ENCODE data around the gene GNB4.

GNB4 gene

GRCh38 chr3:179432451-179432850, 18.8 kb downstream of the GNB4 start:
- FAIRE-seq: no peak

DNA sequence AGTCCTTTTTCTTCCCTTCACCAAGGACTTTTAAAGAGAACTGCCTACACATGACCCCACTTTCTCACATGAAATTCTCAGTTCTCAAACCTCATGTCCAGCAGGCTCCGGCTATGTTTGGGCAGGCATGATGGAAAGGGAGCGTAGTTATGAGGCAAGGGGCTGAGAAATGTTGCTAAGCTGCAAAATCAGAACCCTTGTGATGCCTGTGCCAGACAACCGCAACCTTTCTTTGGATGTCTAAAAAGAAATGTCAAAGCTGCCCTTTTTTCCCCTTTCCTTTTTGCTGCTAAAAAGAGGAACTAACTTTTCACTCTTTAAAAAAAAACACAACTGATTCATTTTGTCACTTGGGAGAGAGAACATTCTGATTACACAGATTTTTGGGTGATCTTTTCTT, 19.2 kb downstream of the GNB4 start:
- no peak for FAIRE-seq

GRCh38 chr3:179430277-179430870, 20.9 kb downstream of the GNB4 start:
- FAIRE-seq: no peak

GRCh38 chr3:179428876-179429548, 22.3 kb downstream of the GNB4 start:
- no peak for FAIRE-seq

GRCh38 chr3:179425075-179425474, 26.2 kb downstream of the GNB4 start:
- no peak for FAIRE-seq

DNA sequence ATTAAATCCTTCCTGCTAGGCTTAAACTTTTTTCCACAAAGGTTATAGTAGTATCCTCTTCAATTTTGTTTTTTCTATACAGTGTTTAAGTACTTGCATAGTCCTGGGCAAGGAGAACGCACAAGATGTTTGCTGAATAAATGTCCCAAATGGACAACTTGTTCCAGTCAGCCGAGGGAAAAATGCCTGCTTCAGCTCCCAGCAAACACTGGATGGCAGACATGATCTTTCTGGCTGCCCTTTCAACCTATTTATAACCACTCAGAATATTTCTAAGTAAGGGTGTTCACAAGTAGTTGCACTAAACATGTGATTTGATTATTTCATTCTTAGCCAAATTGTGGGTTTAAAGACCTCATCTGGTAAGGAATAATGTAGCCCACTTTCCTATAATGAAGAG, 29.8 kb downstream of the GNB4 start:
- no peak for FAIRE-seq

- no peak for FAIRE-seq
Measured at GRCh38 chr3:179418610-179419009, 32.7 kb downstream of the GNB4 start.

DNA sequence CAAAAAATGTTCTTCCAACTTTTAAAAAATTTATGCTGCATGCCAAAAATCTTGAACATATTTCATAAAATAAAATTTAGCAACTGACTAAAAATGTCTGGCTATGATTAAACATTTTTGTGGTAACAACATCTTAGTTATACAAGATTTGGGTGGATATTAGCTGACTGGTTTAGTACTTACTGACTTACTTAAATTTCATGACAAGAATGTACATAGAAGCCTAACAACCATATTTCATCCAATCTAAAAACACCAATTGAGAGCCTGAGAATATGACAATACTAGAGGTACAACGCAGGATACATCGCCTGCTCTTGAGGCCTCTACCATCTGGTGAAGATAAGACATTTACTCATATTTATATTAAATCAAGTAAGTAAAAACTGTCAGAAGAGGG, 34.6 kb downstream of the GNB4 start:
- FAIRE-seq: no peak

DNA sequence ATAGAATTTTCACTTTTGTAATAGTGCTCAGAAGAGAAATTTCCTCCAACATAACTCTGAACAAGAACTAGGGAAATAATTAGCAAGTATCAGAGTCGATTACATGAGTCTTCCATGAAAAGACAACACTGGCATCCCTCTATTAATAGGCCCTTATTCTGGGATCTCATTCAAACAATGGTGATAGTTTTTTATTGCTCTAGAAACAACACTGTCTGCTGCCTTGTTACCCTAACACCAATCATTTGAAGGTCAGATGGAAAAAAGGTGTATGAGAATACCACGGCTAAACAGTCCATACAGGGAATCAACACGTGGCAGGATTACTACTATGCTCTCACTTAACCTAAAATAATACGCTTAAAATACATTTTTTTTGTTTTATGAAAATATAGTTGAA, 35.9 kb downstream of the GNB4 start:
- FAIRE-seq: no peak

DNA sequence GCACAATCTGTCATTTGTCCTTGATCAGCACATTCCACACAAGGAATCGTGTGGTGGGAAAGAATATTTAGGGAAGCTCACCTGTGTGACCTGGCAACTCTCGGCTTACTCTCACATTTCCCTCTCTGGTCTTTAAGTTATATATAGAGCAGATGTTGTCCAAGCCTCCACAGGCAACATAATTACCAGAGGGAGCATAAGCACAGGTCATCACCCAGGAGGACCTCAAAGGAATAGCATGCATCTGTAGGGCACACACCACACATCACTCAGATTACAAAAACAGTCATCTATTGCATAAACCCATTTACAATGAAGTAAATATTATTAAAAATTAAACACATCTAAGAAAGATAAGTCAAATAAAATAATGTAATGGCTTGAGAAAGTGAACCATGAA, 36.5 kb downstream of the GNB4 start:
- no peak for FAIRE-seq

DNA sequence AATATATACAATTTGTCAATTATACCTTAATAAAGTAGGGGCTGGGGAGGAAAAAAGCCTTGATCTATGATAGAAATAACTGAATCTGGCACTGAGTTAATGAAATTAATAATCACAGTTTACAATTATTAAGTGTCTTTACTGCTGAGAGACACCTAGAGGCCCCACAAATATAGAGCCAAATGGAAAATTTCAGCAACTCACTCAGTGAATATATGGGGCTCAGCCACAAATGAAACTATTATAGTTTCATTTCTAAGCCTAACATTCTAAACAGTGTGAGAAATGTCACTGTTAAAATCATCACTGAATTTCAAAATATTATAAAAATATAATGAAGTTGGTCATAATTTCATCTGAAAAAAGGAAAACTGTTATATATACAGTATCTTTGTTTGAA, 40.3 kb downstream of the GNB4 start:
- FAIRE-seq: no peak

DNA sequence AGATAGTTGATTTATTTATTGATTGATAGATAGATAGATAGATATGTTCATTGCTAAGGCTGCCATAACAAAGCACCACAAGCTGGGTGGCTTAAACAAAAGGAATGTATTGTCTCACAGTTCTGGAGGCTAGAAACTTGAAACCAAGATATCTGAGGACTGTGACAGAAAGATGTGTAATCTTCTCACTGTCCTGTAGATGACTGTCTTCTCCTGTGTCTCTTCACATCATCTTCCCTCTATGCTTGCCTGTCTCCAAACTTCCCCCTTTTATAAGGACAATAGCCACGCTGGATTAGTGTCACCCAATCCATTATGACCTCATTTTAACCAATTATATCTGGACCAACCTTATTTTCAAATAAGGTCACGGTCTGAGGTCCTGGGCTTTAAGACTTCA, 40.9 kb downstream of the GNB4 start:
- FAIRE-seq: no peak

DNA sequence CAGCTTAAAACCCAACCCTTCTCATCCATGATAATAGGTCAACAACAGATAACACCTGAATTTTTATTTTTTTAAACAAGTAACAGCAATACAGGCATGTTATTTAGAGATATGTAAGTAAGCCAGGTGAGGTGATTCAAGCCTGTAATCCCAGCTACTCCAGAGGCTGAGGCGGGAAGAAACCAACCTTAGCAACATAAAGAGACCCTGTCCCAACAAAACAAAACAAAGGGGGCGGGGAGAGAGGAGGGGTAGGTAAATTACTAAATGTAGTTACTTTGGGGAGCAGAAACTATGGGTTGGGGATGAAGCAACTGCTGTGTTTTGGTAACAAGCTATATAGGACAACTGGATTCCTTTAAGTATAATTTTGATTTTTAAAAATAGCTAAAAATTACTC, 47.0 kb downstream of the GNB4 start:
- FAIRE-seq: no peak

DNA sequence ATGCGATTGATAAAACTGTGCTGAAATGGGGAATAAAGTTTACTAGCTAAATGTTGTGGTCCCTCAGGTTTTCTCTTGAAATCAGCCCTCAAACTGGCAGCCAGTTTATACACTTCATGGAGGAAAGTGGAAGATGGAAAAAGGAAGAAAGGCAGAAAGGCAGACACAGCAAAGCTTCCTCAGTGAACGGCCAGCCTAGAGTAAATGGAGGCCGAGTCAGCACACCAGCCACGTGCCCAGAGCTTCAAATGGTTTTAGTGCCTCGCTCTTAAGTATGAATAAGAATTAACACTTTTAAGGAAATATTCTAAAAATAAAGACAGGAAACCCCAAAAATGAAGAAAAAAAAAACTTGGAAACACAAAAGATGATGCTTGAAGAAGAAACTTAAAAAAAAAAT, 48.3 kb downstream of the GNB4 start:
- no peak for FAIRE-seq

GRCh38 chr3:179401561-179401960, 49.7 kb downstream of the GNB4 start:
- no peak for FAIRE-seq

GRCh38 chr3:179398574-179399231, 52.6 kb downstream of the GNB4 start:
- no peak for FAIRE-seq

- FAIRE-seq: no peak
Measured at GRCh38 chr3:179391906-179392305, 59.4 kb downstream of the GNB4 start.

- FAIRE-seq: no peak
Measured at GRCh38 chr3:179376474-179376873, 74.8 kb downstream of the GNB4 start.

DNA sequence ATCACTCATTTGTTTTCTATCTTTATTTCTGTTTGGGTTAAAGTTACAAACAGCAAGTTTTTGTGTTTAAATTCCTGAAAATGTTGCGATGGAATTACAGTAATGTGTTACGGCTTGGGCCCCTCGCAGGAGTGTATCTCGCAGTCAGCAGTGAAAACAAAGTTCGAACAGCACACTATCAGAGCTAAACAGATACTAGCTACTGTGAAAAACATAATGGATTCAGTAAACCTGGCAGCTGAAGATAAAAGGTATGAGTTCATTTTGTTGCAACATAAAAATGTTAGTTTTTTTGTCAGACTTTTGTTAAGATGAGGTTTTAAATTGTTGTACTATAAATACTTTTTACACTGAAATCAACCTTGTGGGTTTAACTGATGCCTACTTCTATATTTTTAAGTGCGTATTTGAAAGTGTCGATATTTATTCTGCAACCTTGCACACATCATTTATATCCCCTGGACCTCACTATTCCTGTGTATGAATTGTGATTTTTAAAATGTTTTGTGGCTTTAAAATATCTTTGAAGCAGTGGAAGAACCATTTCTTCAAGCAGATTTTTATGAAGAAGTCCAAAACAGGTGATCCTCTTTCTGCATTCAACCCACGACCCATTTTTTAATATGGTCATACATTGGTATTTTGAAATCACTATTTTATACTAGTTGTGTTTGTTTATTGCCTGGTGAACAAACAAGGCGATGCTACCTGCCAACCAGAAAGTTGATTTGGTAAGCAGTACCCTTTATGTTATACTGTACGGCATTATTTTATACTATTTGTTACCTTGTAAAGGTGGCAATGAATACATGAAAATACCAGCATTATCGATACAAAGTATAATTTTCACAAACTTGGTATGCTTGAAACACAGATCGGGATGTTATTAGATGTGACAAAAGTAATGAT, 75.9 kb downstream of the GNB4 start:
- FAIRE-seq: no peak

- no peak for FAIRE-seq
Measured at GRCh38 chr3:179373938-179374337, 77.3 kb downstream of the GNB4 start.

DNA sequence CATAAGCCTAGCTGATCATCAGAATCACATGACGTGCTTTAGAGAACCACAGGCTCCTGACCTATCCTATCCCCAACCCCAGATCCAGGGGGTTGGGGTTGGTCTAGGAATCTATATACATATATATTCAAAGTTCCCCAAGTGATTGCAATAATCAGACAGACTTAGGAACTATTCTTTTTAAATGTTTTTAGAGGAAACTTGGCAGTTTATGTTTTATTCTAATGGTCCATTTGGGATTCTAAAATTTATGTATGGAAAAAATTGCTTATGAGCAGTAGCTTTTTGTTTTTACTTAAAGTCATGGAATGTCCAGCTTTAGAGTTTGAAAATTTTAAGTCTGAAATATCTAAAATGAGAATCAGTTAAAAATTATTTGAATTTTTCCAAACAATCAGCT, 81.6 kb downstream of the GNB4 start:
- no peak for FAIRE-seq

GRCh38 chr3:179363332-179363731, 87.9 kb downstream of the GNB4 start:
- FAIRE-seq: no peak

- FAIRE-seq: no peak
Measured at GRCh38 chr3:179355996-179356395, 95.3 kb downstream of the GNB4 start.

Measured in colon (tissue), 2 donors.